Measurements from ENCODE around the gene TMEM255B.
"Not testable (repeated sequence)": the region's sequence is repeated elsewhere in the genome, so short reads cannot be mapped to it uniquely, and the experiment has no call there.

TMEM255B gene

GRCh38 chr13:113758651-113759524, at the start of gene TMEM255B:
Gene TMEM255B, plus strand, starts transcription at chr13:113759226. Its CDS starts 44 bp downstream, at chr13:113759270.
- in situ Hi-C loops (cut with MboI; ENCODE audit: low sequenced_read_pairs) = no loop called here

- in situ Hi-C loops (cut with MboI; ENCODE audit: low sequenced_read_pairs) = no loop called here
These were observed 36.1 kb upstream of the TMEM255B start for GRCh38 chr13:113722921-113723320.

GRCh38 chr13:113723410-113724015, 35.5 kb upstream of the TMEM255B start:
- in situ Hi-C loops (cut with MboI; ENCODE audit: low sequenced_read_pairs) = no loop called here

- in situ Hi-C loops (cut with MboI; ENCODE audit: low sequenced_read_pairs) = no loop called here
These were observed 34.8 kb upstream of the TMEM255B start for GRCh38 chr13:113724016-113724758.

GRCh38 chr13:113724780-113725315, 34.2 kb upstream of the TMEM255B start:
- in situ Hi-C loops (cut with MboI; ENCODE audit: low sequenced_read_pairs) = no loop called here

- in situ Hi-C loops (cut with MboI; ENCODE audit: low sequenced_read_pairs) = not testable (repeated sequence)
These were observed 33.5 kb upstream of the TMEM255B start for GRCh38 chr13:113725329-113726105.

- in situ Hi-C loops (cut with MboI; ENCODE audit: low sequenced_read_pairs) = not testable (repeated sequence)
These were observed 32.8 kb upstream of the TMEM255B start for GRCh38 chr13:113726106-113726821.

- in situ Hi-C loops (cut with MboI; ENCODE audit: low sequenced_read_pairs) = no loop called here
These were observed 32.0 kb upstream of the TMEM255B start for GRCh38 chr13:113726961-113727411.

GRCh38 chr13:113728571-113729054, 30.4 kb upstream of the TMEM255B start:
- in situ Hi-C loops (cut with MboI; ENCODE audit: low sequenced_read_pairs) = no loop called here

GRCh38 chr13:113729187-113730019, 29.6 kb upstream of the TMEM255B start:
- in situ Hi-C loops (cut with MboI; ENCODE audit: low sequenced_read_pairs) = no loop called here

- in situ Hi-C loops (cut with MboI; ENCODE audit: low sequenced_read_pairs) = no loop called here
These were observed 28.8 kb upstream of the TMEM255B start for GRCh38 chr13:113730258-113730691.

- in situ Hi-C loops (cut with MboI; ENCODE audit: low sequenced_read_pairs) = no loop called here
These were observed 28.2 kb upstream of the TMEM255B start for GRCh38 chr13:113730831-113731191.

GRCh38 chr13:113731192-113732175, 27.5 kb upstream of the TMEM255B start:
- in situ Hi-C loops (cut with MboI; ENCODE audit: low sequenced_read_pairs) = no loop called here

GRCh38 chr13:113732176-113732960, 26.7 kb upstream of the TMEM255B start:
- in situ Hi-C loops (cut with MboI; ENCODE audit: low sequenced_read_pairs) = no loop called here

- in situ Hi-C loops (cut with MboI; ENCODE audit: low sequenced_read_pairs) = no loop called here
These were observed 25.8 kb upstream of the TMEM255B start for GRCh38 chr13:113732961-113733950.
